ENCODE data around the gene TMEM132C.

The TMEM132C gene

DNA sequence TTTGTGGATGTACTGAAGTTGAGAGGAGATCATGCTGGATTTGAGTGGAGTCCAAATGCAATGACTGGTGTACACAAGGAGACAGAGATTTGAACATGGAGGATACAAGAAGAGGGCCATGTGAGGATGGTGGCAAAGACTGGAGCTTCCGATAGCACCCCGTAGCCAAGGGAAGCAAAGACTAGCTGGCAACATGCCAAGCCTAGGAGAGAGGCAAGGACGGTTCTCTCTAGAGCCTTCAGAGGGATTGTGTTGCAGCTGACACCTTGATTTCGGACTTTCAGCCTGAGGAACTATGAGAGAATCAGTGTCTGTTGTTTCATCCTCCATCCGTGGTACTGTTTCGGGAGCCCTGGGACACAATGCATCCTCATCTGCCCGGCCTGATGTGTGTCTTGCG lies 354.3 kb downstream of the TMEM132C start:
- TF ChIP-seq YY1 (IDR thresholded peaks at IDR 0.05; ENCODE audit: low read depth) = no peak
- TF ChIP-seq ZBTB7A (IDR thresholded peaks at IDR 0.05; ENCODE audit: low read depth) = no peak
- TF ChIP-seq TAF1 (IDR thresholded peaks at IDR 0.05; ENCODE audit: low read depth) = no peak

DNA sequence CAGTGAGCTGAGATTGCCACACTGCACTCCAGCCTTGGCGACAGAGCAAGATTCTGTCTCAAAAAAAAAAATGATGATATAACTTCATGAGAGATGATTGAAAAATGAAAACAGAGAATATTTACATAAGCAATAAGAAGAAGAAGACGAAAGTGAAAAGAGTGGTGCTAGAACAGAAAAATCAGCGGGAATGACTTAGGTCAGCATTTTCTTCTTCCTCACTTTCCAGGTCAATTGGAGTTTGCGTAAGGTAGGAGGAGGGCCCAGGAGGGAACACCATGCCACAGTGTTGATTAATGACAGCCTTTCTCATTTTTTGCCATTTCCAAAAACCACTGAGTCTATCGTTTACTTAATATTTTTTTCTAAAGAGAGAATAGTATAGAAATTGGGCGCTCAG lies 356.8 kb downstream of the TMEM132C start:
- TF ChIP-seq NFIC (IDR thresholded peaks at IDR 0.05) (no peak), CREB1 (IDR thresholded peaks at IDR 0.05; ENCODE audit: low read depth) (no peak), YY1 (IDR thresholded peaks at IDR 0.05; ENCODE audit: low read depth) (no peak), TCF12 (IDR thresholded peaks at IDR 0.05; ENCODE audit: low read depth) (no peak), TEAD4 (IDR thresholded peaks at IDR 0.05) (no peak), ZBTB7A (IDR thresholded peaks at IDR 0.05; ENCODE audit: low read depth) (no peak), RAD21 (IDR thresholded peaks at IDR 0.05; ENCODE audit: low read depth) (no peak), EGR1 (IDR thresholded peaks at IDR 0.05) (no peak), EP300 (IDR thresholded peaks at IDR 0.05; ENCODE audit: borderline replicate concordance) (no peak), CEBPB (IDR thresholded peaks at IDR 0.05) (no peak), TAF1 (IDR thresholded peaks at IDR 0.05; ENCODE audit: low read depth) (no peak), FOXM1 (IDR thresholded peaks at IDR 0.05; ENCODE audit: borderline replicate concordance, low read depth) (no peak)
- TF ChIP-seq, protein P1, sequence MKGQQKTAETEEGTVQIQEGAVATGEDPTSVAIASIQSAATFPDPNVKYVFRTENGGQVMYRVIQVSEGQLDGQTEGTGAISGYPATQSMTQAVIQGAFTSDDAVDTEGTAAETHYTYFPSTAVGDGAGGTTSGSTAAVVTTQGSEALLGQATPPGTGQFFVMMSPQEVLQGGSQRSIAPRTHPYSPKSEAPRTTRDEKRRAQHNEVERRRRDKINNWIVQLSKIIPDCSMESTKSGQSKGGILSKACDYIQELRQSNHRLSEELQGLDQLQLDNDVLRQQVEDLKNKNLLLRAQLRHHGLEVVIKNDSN (IDR thresholded peaks at IDR 0.05) = no peak
- TF ChIP-seq, protein P2, sequence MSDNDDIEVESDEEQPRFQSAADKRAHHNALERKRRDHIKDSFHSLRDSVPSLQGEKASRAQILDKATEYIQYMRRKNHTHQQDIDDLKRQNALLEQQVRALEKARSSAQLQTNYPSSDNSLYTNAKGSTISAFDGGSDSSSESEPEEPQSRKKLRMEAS (IDR thresholded peaks at IDR 0.05) = no peak

DNA sequence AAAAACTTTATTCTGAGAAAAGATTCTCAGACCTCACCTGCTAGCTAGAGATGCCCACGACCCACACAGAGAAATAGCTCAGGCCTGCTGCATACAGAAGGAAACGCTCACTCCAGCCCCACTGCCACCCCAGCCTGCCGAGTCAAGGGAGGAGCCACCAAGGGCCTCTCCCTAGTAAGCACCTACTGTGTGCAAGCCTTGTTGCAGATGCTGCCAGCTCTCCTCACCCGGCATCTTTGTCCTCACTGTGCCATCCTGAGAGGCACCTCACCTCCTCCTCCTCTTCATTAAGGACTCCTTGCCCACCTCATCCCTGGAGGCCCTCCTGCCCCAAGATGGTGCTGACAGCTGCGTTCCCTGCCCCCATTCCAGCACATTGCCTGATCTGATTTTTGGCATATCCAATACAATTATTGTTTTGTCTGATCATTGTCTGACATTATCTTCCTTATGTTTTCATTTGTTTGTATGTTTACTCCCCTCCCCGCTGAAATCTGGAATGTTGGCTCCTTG lies 359.9 kb downstream of the TMEM132C start:
- TF ChIP-seq NFIC (IDR thresholded peaks at IDR 0.05) = no peak
- no peak for TF ChIP-seq YY1 (IDR thresholded peaks at IDR 0.05; ENCODE audit: low read depth)
- TF ChIP-seq ZBTB7A (IDR thresholded peaks at IDR 0.05; ENCODE audit: low read depth) = no peak
- no peak for TF ChIP-seq TAF1 (IDR thresholded peaks at IDR 0.05; ENCODE audit: low read depth)

DNA sequence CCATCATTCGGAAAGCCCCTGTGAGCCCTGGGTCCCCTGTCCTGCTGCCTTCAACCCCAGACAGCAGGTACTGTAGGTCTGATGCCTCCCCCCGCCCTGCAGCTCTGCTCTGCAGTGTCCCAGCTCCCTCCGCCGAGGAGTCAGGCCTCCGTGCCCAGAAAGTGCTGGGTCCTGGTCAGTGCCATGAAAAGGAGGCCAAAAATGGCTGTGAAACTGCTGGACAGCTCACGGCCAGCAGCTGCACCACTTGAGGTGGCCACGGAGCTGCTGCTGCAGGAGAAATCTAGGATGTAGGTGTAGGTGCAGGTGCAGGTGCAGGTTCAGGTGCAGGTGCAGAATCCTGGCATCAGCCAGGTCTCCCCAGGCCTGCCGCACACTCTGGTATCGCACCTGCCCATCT lies 360.7 kb downstream of the TMEM132C start:
- TF ChIP-seq TEAD4 (IDR thresholded peaks at IDR 0.05) (no peak), RAD21 (IDR thresholded peaks at IDR 0.05; ENCODE audit: low read depth) (no peak), EP300 (IDR thresholded peaks at IDR 0.05; ENCODE audit: borderline replicate concordance) (no peak)
- TF ChIP-seq, protein P3, sequence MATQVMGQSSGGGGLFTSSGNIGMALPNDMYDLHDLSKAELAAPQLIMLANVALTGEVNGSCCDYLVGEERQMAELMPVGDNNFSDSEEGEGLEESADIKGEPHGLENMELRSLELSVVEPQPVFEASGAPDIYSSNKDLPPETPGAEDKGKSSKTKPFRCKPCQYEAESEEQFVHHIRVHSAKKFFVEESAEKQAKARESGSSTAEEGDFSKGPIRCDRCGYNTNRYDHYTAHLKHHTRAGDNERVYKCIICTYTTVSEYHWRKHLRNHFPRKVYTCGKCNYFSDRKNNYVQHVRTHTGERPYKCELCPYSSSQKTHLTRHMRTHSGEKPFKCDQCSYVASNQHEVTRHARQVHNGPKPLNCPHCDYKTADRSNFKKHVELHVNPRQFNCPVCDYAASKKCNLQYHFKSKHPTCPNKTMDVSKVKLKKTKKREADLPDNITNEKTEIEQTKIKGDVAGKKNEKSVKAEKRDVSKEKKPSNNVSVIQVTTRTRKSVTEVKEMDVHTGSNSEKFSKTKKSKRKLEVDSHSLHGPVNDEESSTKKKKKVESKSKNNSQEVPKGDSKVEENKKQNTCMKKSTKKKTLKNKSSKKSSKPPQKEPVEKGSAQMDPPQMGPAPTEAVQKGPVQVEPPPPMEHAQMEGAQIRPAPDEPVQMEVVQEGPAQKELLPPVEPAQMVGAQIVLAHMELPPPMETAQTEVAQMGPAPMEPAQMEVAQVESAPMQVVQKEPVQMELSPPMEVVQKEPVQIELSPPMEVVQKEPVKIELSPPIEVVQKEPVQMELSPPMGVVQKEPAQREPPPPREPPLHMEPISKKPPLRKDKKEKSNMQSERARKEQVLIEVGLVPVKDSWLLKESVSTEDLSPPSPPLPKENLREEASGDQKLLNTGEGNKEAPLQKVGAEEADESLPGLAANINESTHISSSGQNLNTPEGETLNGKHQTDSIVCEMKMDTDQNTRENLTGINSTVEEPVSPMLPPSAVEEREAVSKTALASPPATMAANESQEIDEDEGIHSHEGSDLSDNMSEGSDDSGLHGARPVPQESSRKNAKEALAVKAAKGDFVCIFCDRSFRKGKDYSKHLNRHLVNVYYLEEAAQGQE (IDR thresholded peaks at IDR 0.05; ENCODE audit: low read depth) = no peak

DNA sequence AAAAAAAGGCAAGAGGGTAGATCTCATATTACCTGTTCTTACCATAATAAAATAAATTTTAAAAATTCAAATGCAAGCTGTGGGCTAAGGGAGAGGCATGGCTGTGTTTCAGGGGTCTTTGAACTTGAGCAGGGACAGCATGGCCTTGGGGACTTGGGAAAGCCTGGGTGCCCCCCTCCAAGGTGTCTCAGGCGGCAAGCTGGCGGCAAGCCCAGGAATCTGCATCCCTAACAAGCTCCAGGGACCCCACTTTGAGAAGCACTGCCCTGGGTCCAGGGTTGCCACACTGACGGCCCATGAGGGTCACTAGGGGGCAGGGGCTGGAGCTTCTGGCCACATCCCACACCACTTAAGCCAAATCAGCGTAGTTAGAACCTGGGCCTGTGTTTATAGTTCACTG lies 363.0 kb downstream of the TMEM132C start:
- no peak for TF ChIP-seq FOXM1 (IDR thresholded peaks at IDR 0.05; ENCODE audit: borderline replicate concordance, low read depth)
- TF ChIP-seq EP300 (IDR thresholded peaks at IDR 0.05; ENCODE audit: borderline replicate concordance) = no peak
- no peak for TF ChIP-seq YY1 (IDR thresholded peaks at IDR 0.05; ENCODE audit: low read depth)
- TF ChIP-seq TAF1 (IDR thresholded peaks at IDR 0.05; ENCODE audit: low read depth) = no peak
- TF ChIP-seq, protein P2 (IDR thresholded peaks at IDR 0.05) = no peak
- no peak for TF ChIP-seq ZBTB7A (IDR thresholded peaks at IDR 0.05; ENCODE audit: low read depth)
- TF ChIP-seq TEAD4 (IDR thresholded peaks at IDR 0.05) = no peak
- TF ChIP-seq, protein P3 (IDR thresholded peaks at IDR 0.05; ENCODE audit: low read depth) = no peak
- no peak for TF ChIP-seq TCF12 (IDR thresholded peaks at IDR 0.05; ENCODE audit: low read depth)
- no peak for TF ChIP-seq EGR1 (IDR thresholded peaks at IDR 0.05)
- TF ChIP-seq, protein P1 (IDR thresholded peaks at IDR 0.05) = no peak
- TF ChIP-seq NFIC (IDR thresholded peaks at IDR 0.05) = no peak
- TF ChIP-seq CEBPB (IDR thresholded peaks at IDR 0.05) = no peak
- TF ChIP-seq CREB1 (IDR thresholded peaks at IDR 0.05; ENCODE audit: low read depth) = no peak
- no peak for TF ChIP-seq RAD21 (IDR thresholded peaks at IDR 0.05; ENCODE audit: low read depth)

DNA sequence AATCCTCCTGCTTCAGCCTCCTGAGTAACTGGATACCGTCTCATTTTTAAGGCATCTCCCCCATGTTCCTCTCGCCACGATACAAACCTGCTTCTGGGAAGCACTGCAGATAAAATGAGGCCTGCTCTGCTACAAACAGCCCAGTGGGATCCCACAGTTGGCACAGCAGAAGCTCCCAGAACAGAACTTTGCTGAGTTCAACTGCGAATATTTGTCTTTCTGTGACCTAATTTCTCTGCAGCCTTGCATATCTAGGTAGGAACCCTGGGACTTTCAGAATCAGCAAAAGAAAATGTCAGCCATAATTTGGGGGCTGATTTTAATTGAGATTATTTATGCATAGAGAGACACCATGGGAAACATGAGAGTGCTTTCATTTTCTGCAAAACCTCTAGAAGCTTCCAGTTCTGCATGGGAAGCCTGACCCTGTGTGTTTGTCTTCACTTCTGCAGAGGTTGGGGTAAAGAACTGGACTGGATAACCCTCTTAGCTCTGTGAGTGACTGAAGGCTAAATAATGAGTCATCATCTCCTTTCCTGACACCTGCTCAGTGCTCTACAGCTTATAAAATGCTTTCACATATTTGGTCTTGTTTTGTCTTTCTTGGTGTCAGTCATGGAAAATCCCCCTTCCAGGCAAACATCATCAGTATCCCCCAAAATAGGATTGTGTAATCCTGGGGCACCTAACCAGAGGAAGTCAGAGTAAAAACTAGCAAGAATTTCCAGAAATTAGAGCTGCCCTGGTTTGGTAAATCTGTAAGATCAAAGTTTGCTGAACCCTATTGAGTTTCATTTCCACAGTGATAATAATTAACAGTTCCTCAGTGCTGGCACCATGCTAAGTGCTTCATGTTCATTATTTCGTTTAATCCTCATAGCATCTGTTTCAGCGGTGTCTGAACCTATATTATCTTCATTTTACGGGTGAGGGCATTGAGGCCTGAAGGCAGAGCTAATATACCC lies 371.0 kb downstream of the TMEM132C start:
- no peak for TF ChIP-seq YY1 (IDR thresholded peaks at IDR 0.05; ENCODE audit: low read depth)
- no peak for TF ChIP-seq EP300 (IDR thresholded peaks at IDR 0.05; ENCODE audit: borderline replicate concordance)
- TF ChIP-seq TCF12 (IDR thresholded peaks at IDR 0.05; ENCODE audit: low read depth) = no peak
- no peak for TF ChIP-seq TAF1 (IDR thresholded peaks at IDR 0.05; ENCODE audit: low read depth)
- no peak for TF ChIP-seq RAD21 (IDR thresholded peaks at IDR 0.05; ENCODE audit: low read depth)
- TF ChIP-seq FOXM1 (IDR thresholded peaks at IDR 0.05; ENCODE audit: borderline replicate concordance, low read depth) = no peak
- TF ChIP-seq, protein P1 (IDR thresholded peaks at IDR 0.05) = no peak
- no peak for TF ChIP-seq TEAD4 (IDR thresholded peaks at IDR 0.05)
- no peak for TF ChIP-seq CEBPB (IDR thresholded peaks at IDR 0.05)
- TF ChIP-seq EGR1 (IDR thresholded peaks at IDR 0.05) = no peak
- TF ChIP-seq ZBTB7A (IDR thresholded peaks at IDR 0.05; ENCODE audit: low read depth) = no peak
- TF ChIP-seq, protein P3 (IDR thresholded peaks at IDR 0.05; ENCODE audit: low read depth) = no peak
- TF ChIP-seq, protein P2 (IDR thresholded peaks at IDR 0.05) = no peak

Data from Ishikawa (cell line).